IPS DF 19.7 (cell line): ENCODE data around the gene ADARB1.

Experiments used
- DNase-seq: peaks from one replicate; pipeline ENCODE4 v3.0.0-alpha.2; 2013; ENCODE audit warnings: low read depth, low spot score

ADARB1 gene

DNA sequence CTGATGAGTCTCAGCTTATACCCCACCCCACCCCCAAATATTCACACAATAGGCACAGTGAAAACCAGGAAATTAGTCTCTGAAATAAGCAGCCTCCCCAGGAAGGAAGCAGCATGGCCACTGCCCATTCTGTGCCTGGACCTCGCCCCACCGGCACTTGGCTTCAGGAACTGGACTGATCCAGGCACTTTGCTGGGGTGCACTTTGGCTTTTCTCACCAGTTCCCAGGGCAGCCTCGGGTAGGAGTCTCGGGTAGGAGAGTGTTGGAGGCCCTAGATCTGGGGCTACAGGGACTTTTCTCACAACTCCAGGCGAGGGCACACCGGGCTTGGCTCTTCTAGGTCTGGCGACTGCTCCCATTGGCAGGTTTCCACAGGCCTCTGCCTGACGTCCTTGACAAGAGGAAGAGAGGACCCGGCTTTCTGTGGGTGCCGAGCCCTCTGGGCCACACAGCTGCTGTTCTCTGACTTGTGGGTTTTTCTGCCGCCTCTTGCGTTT lies 18.7 kb downstream of the ADARB1 start:
- no peak for DNase-seq

DNA sequence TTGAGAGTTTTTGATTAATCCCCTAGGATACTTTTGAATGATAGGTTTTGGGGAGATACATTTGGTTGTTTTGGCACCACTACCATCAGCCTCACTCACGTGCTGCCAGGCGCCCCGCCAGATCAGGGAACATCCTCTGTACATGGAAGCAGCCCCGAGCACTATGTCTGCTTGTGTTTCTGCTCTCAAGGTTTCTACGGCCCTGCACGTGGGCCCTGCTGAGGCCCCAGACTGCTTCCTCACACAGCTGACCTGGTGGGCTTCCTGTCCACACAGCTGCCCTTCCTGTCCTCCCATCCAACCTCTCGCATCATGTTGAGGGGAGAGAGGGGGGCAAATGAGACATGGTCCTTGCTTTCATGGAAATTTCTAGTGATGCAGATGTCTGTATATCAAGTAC lies 20.0 kb downstream of the ADARB1 start:
- DNase-seq = no peak

DNA sequence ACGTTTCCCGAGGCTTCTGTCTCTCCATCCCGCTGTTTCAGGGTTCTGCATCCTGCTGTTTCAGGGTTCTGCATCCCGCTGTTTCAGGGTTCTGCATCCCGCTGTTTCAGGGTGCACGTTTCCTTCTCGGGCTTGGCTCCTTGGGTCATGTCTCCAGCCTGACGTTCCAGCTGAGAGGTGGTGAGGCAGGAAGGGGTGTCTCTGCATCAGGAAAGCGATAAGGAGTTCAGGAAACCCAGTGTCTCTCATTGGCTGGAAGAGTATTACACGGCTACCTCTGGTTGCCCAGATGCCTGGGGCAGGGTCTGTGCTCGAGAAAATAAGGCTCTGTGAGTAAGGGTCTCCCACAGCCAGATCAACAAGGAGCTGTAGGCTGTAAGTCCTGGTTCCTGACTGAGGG lies 21.1 kb downstream of the ADARB1 start:
- no peak for DNase-seq

DNA sequence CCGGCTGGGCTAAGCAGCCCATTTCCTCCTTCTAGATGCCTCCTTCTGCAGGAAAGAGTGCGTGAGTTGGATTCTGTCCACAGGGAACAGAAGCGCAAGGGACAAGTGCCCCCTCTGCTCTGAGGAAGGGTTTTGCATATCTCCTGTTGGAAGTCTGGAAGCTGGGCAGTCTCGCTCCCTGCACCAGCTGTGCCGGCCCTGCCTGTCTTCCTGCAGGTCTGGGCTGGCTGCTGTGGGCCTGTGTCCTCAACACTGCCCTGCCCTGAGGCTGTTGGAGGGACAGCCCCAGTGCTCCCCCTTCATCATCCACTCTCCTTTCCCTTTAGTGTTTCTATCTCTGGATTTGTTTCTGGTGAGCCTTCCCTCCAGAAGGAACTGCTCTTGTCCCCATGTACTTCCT lies 21.8 kb downstream of the ADARB1 start:
- DNase-seq = no peak

DNA sequence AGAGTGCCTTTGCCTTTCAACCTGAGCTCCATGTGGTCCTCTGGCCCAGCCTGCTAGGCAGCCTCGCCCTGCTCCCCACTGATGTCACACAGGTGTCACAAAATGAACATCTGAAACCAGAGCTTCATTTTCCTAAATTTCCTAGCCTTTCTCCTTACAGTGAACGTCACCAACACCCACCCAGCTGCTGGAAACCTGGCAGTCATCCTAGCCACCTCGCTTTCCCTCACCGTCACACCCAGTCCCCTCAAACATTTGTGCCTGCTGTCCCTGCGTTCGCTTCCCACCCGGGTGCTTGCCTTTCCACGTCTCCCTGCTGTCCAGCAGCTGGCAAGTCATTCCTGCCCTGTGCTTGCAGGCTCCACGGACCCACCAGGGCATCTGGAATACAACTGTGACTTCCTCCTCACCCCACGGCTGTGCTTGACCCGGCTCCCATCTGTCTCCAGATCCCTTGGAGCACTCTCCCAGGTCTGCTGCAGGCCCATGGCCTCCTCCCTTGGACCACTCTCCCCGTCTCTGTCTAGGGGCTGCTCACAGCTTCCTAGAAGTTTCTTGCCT lies 23.5 kb downstream of the ADARB1 start:
- DNase-seq = no peak

DNA sequence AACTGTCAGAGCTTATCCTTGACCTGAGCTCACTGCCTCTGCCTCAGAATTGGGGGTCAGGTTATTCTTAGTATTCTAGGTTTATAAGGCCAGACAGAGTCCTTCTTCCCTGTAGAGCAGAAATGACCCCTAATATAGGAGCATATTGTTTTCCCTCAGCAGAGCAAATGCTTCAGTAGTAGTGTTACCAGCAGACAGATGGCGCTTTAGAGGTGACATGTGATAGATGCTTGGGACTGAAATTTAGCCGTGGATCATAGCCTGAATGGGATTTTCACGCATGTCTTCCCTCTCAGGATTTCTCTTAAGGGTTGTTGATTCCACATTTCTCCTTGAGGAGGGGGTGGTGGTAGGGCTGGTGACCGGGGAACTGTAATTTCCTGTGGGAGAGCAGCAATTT lies 24.5 kb downstream of the ADARB1 start:
- DNase-seq = no peak

DNA sequence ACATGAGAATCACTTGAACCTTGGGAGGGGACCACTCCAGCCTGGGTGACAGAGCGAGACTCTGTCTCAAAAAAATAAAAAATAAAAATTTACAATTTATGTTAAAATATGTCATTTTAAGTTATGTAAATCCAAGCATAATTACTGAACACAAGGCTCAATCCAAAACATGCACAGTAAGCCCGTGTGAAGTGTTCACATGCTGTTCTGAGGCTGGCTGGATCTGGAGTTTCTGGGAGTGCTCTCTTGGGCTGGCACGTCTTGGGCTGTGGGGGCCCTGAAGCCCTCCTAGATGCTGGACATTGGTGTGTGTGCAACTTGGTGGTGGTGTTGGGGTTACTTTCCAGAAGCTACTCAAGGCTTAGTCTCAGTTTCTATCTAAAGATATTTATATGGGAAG lies 25.2 kb downstream of the ADARB1 start:
- DNase-seq = no peak

DNA sequence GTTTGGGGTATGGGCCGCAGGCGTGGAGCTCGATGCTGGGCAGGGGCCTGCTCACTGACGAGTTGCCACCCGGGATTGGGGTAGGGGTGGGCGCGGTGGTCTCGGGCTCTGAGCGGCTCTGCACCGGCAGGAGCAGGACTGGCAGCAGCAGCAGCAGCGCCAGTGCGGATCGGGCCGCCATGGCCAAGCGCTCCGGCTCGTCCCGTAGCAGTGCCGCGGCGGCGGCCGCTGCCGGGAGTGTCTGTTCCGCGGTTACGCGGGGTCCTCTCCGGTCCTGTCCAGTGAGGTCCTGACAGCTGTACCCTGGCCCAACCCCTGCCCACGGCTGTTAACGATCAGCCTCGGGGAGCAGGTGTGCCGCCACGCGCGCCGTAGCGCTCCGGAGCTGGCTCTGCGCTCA lies 26.5 kb downstream of the ADARB1 start:
- no peak for DNase-seq

DNA sequence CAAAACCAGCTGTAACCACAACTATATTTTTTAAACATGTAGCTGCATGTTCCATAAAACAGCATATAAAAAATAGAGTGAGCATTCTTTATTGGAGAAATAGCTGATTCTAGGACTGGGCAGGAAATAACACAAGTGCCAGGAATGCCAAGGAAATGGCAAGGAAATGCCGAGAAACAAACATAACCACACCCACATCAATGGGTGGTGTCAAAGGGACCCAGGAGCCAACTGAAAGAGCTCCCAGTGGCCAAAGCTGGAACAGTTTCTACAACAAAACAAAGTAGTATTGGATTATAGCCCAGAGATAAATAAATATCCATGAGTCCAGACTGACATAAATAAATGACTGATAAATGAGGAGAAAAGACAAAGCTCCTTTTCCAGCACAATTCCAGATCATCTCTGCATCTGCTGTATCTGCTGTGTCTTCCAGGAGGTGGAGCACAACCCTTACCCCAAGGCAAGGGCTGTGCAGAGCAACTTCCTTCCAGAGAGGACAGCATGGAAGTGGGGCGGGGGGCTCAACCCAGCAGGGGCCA lies 28.1 kb downstream of the ADARB1 start:
- DNase-seq = no peak

DNA sequence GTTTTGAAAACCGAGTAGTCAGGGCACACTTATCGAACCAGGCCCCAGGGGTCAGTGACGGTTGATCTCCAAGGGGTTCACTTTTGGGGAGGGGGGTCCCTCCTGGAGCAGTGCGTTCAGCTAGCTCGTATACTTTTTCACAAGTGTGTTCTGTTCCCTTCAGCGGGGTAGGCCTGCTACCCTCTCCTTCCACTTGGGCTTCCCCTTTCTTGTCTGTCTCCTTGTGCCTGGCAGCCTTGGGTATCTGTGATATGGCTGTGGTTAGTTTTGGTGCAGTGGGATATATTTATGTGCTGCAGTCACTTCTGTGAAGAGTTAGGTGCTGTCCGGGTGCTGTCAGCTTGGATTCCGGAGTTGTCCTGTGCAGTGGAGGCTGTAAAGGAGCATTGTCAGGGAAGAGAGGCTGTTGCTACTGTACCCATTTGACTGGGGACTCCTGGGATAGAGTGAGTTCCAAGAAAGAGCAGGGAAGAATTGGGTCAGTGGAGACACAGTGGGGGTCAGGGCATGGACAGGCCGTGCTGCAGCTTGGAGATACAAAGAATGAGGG lies 29.7 kb downstream of the ADARB1 start:
- no peak for DNase-seq

DNA sequence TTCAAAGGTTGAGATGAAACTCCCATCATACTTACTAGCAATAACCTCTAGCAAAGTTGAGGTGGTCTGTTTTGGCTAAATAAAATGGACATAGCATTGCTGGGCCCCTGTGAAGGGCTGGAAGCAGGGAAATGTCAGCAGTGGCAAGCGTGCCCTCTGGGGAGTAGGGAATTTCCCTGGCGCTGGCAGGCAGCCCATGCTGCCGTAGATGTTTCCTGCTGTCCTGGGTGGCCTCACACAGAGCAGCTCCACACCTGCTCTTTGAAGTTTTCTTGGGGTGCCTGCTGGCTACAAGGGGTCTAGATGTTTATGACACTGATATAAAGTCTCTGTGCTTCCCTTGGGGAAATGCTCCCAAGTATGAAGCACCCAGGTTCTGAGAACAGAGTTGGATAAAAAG lies 30.2 kb downstream of the ADARB1 start:
- DNase-seq = no peak

DNA sequence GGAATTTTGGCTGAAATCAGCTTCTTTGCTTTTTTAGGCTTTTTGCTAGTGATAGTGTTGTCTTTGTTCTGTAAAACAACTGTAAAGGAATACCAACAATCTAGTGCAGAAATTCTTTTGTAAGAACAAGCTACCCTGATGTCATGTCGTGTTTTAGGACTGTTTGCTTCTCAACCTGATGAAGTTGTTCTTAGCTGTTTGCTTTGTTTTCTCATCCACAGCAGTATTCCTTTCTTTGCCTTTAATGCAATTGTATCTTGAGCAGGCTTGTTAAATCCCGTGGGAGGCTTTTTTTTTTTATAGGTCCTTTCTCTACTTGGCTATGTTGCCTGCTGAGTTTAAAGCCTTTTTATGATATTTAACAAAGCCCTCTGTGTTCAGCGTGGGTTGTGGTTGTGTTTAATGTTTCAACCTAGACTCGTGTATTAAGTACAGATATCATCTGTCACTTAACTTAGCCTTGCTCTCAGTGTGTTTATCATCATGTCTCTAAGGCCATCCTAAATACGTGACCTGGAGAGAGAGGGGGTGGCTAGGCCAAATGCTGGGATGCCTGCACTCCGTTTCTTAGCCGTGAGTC lies 31.6 kb downstream of the ADARB1 start:
- no peak for DNase-seq

DNA sequence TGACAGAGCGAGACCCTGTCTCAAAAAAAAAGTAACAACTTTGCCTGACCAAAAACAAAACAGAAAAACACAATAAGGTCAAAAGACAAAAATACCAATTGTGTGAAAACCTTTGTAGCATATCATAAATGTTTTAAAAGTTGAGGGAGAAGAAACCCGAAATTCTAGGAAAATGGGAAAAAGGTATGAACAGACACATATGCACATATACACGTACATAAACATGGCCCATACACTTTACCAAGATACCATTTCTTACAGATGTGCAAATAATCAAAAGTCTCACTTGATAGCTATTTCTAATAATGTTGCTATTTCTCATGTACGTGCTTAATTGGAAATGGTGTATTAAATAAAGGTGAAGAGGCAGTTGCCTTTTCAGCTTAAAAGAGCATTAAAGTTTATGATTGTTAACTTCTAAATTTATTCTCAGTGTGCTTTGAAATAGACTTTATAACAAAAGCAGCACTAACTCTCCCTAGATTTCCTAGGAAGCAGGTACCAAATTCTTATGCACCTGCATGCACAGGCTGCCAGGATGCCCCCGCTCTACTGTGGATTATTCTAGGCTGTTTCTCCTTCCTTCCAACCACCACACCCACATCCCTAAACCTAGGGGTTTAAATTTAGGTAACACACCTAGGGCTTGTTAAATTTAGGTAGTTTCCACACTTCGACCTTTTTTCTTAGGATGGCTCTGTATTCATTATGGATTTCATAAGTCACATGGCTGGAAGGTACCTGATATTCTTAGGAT lies 33.8 kb downstream of the ADARB1 start:
- no peak for DNase-seq

DNA sequence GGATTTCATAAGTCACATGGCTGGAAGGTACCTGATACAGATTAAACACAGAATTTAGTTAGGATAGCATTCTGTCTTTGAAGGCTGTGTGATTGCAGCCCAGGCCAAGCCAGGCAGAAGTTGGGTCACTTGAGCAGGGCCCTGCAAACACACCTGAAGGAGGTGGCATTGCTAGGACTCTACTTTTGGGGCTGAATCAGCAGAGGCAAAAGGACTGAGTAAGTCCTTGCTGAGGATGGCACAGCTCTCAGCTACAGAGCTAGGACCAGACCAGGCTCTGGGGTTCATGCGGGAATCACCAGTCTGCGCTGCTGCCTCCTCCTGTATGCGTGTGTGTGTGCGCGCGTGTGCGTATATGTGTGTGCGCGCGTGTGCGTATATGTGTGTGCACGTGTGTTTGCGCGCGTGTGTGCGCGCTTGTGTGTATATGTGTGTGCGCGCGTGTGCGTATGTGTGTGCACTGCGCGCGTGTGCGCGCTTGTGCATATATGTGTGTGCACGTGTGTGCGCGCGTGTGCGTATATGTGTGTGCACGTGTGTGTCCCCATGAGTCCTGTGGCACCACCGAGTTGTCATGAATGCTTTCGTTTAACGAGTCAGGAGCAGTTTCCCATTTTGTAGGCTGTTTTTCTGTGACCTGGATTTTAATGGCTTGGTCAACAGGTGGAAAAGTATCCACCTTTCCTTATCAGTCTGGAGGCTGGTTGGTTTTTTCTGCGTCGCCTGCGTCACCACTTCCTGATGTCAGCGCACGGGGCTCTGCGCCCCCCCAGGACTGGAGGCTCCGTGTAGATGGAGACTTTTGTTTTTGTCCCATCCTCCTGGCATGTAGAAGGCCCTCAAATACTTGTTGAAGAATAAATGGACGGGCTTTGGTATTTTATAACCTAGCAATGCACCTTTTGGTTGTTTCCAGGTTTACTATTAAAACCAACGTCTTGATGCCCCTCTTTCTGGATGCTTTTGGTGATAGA lies 34.7 kb downstream of the ADARB1 start:
- DNase-seq = no peak

DNA sequence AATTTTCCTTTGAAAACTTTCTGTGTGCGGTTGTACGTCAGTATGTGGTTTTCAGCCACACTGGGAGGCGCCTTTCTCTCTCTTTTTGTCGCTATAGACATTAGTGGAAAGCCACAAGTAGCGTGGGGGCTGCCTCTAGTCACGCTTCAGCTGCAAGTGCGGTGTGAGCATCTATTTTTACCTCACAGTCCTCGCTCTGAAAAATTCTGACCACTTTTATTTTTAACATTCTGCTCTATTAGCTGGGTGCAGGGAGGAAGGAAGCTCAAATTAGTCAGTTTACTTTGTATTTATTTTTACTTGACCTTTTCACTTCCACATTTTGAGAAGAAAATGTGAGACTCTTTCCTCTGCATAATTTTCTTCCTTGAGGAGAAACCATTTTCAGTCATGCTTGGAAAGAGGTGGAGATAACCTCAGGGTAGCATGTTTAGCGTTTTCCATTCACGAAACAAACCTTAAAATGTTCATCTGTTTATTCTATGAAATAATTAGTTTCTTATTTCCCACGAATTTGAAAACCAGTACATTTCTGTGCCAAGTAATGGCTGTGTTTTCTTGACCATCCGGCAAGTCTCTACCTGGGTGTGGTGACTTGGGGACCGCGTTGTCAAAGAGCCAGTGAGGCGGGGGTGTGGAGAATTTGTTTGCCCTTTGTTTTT lies 35.6 kb downstream of the ADARB1 start:
- DNase-seq = no peak

DNA sequence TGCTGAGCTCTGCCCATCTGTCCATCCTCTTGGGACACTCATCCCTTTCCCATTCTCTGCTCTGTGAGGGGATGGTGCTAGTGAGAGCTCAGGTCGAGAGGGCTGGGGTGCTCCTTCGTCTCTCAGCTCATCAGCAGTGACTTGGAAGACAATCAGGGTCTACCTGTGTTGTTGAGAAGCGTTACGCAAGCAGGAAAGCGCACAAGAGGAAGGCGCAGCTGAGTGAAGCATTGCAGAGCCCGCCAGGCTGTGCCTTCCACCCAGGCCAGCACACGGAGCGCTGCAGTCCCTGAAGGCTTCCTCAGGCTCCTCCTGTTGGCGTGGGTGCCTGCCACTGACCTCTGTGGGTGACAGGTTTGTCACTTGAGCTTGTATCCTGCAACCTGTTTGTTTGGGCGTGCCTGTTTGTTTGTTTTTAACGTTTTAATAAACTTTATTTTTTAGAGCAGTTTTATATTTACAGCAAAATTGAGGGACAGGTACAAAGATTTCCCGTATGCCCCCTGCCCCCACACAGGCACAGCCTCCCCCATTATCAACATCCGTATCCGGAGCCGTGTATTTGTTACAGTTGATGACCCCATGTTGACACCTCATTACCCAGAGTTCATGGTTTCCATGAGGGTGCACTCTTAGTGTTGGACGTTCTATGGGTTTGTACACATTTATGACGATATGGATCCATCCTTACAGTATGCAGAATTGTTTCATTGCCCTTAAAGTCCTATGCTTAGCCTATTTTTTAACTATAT lies 36.7 kb downstream of the ADARB1 start:
- no peak for DNase-seq

DNA sequence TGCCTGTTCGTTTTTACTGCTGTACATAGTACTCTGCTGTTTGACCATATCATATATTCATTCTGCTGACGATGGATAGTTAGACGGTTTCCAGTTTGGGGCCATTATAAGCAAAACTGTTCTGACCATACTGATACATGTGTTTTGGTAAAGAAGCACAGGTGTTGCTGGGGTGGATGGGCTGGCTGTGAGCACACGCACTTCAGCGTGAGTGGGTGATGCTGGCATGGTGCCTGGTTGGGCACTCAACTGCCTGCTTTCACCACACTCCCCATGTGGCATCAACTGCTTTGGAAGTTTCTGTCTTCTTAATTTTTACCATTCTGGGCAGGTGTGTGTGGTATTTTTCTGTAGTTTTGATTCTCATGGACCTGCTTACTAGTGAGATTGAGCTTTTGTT lies 37.3 kb downstream of the ADARB1 start:
- no peak for DNase-seq

DNA sequence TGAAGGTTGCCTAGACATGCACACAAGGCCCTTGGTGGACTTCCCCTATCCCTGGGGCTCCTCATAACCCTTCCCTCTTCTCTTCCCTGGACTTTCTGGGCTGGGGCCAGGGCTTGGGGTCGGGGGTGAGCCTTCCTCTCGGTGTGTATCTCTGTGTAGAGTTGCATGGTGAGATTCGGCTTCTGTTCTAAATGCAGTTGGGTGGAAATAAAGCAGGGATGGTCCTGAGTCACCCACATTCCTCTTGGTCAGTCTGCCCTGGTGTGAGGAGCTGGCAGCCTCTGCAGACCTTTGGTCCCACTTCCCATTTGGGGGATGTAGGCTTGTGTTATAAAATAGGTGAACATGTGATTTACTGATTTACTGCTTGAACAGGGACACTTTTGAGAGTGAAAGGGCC lies 38.0 kb downstream of the ADARB1 start:
- DNase-seq = no peak

DNA sequence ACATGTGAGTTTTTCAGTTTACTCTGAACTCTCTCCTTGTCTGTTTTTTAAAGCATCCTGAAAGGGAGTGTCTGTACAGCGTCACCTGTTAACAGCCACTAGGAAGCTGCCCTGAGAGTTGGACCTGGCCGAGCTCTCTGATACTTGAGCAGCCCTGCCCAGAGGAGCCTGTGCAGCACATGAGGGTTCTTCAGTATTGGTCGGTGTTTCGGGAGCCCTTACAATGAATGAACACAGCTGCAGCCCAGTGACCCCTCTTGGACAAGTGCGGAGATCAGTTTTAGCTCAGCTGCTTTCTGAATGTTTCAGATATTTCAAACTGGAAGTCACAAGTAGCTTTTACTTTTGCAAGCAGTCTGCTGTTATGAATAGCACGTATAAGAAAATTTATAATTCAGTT lies 39.2 kb downstream of the ADARB1 start:
- no peak for DNase-seq

DNA sequence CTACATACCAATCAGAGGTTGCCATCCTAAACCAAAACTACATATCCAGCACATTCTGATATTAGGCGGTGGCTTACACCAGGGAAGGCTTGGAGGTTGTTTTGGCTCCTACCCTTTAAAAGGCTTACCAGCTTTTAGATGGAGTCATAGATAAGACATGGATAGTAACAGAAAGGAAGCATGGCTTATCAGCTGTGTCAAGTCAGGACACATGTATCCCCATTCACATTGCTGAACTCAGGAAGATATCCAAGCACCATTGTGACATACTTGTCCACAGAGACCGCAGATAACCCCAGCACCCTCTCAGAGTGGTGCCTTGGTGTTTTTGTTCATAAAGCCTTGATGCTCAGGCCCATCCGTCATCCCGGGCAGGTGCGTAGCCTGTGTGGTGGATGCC lies 39.7 kb downstream of the ADARB1 start:
- no peak for DNase-seq
